Adrenal gland (tissue), 5 donors: ENCODE measurements around the gene TOM1.

Experiments used
- CTCF ChIP-seq, 6 experiments: fragments of 450-650 bp in 4 of 6; fragments of 200-600 bp in 2 of 6; sonication (generic) in 1 of 6; IDR thresholded peaks; 1 replicate in 5 of 6; 2 replicates in 1 of 6; pipeline versions ENCODE4 v1.5.1 to v1.8.0; 2016 to 2021; ENCODE audit warnings: antibody characterized with exemption in 6 of 6, mild to moderate bottlenecking in 2 of 6, moderate library complexity in 1 of 6
- POLR2A ChIP-seq, 2 donors: fragments of 450-650 bp; IDR thresholded peaks; one replicate each; pipeline ENCODE4 v1.6.1; 2017; ENCODE audit warnings: antibody characterized with exemption in 2 of 2, mild to moderate bottlenecking in 2 of 2, moderate library complexity in 1 of 2
- donor health status: DM: no; HTN: no; CAD: no.

- TF ChIP-seq POLR2A (IDR thresholded peaks at IDR 0.05) (no peak), CTCF (IDR thresholded peaks at IDR 0.05) (no peak)
These were observed 84.0 kb downstream of the TOM1 start for GRCh38 chr22:35383679-35384071.
